ENCODE data around the gene MAST1.
"Not testable (repeated sequence)": the region's sequence is repeated elsewhere in the genome, so short reads cannot be mapped to it uniquely, and the experiment has no call there.

Gene MAST1

GRCh38 chr19:12841094-12841493 lies 2.8 kb downstream of the MAST1 start:
- DNase-seq, result peak; percentile 21

- no peak for DNase-seq
Observed at GRCh38 chr19:12842511-12842910, 4.2 kb downstream of the MAST1 start.

- no peak for DNase-seq
Observed at GRCh38 chr19:12843328-12843727, 5.0 kb downstream of the MAST1 start.

- no peak for DNase-seq
Observed at GRCh38 chr19:12843999-12844732, 5.9 kb downstream of the MAST1 start.

GRCh38 chr19:12846613-12847012 lies 8.3 kb downstream of the MAST1 start:
- not testable (repeated sequence) for DNase-seq

- DNase-seq, result peak; percentile 80
Observed at GRCh38 chr19:12847159-12848139, 9.1 kb downstream of the MAST1 start.

- DNase-seq, result no peak
Observed at GRCh38 chr19:12856653-12857052, 18.3 kb downstream of the MAST1 start.

GRCh38 chr19:12858041-12858928 lies 20.0 kb downstream of the MAST1 start:
- no peak for DNase-seq

GRCh38 chr19:12859546-12859945 lies 21.2 kb downstream of the MAST1 start:
- no peak for DNase-seq

GRCh38 chr19:12864143-12864542 lies 25.8 kb downstream of the MAST1 start:
- DNase-seq, result no peak

- DNase-seq, result no peak
Observed at GRCh38 chr19:12864721-12865715, 26.7 kb downstream of the MAST1 start.

GRCh38 chr19:12865746-12866415 lies 27.6 kb downstream of the MAST1 start:
- no peak for DNase-seq

- no peak for DNase-seq
Observed at GRCh38 chr19:12866416-12867119, 28.3 kb downstream of the MAST1 start.

GRCh38 chr19:12867120-12868099 lies 29.1 kb downstream of the MAST1 start:
- peak; percentile 67 for DNase-seq

- DNase-seq, result no peak
Observed at GRCh38 chr19:12868540-12869112, 30.3 kb downstream of the MAST1 start.

- no peak for DNase-seq
Observed at GRCh38 chr19:12871681-12872080, 33.4 kb downstream of the MAST1 start.

- DNase-seq, result no peak
Observed at GRCh38 chr19:12872255-12872654, 33.9 kb downstream of the MAST1 start.

Data from CD4-positive, alpha-beta T cell treated with Interleukin-15 for 1 hour (primary cell).